Embryonic facial prominence (tissue), 1 donor: ENCODE measurements around the gene PDHB.
A peak's percentile ranks its signal among the peaks of the same experiment; 100 is the strongest.

Source experiments
- DNase-seq: peaks from one replicate; pipeline ENCODE4 v3.0.0-alpha.2; 2016; ENCODE audit errors: extremely low spot score

PDHB gene

DNA sequence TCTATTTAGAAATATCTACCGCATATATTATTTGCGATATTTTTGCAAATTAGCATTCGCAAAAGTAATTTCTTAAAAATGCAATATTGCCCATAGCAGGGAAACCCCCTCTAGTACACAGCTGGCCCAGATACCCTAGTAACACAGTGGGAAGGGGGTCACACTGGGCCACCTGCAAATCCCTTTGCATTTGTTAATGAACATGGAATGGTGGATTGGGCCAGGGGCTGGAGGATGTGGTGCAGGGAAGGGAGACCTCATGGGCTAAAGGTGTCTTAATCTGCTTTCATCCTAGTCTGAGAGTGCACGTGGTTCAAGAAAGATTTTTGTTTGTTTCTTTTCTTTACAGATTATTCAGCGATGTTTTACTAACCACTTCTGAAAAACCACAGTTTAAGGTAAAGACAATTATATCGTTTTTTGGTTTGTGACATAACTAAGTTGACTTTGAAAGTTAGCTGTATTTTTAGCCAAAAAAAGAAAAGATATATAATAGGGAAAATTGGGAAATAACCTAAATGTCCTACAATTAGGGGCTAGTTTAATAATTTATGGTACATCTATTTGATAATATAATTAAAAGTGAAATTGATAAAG lies 30.0 kb downstream of the PDHB start:
- DNase-seq: no peak

GRCh38 chr3:58398669-58399333 lies 34.8 kb downstream of the PDHB start:
- no peak for DNase-seq

- no peak for DNase-seq
Observed at GRCh38 chr3:58394339-58394738, 39.3 kb downstream of the PDHB start.

DNA sequence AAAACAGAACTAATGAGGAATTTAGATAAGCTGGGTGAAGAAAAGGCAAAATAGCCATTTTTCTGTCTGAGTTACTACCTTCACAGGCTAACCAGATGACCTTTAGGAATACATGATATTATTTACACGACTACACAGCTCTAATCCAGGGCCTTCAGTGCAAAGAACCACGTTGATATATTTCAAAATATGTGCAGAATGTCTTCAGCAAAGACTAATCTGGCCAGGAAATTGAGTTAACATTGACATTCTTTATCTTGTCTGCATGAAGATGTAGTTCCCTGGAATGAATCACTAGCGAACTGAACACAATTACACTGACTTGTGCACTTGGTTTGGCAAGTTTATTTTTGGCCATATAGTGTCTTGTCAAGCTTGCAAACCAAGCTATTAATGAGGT lies 41.5 kb downstream of the PDHB start:
- DNase-seq: no peak

DNA sequence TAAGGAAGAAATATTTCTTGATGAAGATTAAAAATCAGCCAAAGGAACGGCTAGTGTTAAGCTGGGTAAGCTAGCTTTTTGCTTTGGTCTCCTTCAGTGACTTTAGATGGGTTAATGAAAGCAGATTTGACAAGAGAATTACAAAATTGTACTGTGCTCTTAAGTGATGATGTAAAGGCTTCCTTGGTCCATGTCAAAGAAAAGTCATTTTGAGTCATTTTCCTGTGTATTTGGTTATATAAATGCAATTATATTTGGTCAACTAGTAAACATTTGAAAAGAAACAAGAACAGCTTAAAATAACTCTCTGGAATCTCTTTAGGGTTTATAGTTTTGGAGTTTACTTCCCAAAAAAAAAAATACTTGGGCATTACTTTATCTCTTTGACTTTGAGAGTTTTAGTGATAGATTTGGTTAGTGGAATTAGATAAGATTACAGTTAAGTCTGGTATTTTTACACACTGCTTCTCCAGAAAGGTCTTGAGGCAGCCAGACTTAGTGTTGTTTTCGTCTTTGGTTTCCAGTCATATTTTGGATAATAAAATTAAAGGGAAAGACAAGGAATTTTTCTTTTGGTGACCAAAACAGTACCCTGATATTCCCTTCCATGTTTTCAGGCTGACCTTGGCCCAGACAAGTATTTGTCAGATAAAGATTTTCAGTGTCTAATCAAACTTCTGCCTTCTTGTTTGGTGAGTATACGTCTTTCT lies 42.3 kb downstream of the PDHB start:
- DNase-seq: no peak

- peak; percentile 47 for DNase-seq
Observed at GRCh38 chr3:58388550-58389091, 45.0 kb downstream of the PDHB start.

DNA sequence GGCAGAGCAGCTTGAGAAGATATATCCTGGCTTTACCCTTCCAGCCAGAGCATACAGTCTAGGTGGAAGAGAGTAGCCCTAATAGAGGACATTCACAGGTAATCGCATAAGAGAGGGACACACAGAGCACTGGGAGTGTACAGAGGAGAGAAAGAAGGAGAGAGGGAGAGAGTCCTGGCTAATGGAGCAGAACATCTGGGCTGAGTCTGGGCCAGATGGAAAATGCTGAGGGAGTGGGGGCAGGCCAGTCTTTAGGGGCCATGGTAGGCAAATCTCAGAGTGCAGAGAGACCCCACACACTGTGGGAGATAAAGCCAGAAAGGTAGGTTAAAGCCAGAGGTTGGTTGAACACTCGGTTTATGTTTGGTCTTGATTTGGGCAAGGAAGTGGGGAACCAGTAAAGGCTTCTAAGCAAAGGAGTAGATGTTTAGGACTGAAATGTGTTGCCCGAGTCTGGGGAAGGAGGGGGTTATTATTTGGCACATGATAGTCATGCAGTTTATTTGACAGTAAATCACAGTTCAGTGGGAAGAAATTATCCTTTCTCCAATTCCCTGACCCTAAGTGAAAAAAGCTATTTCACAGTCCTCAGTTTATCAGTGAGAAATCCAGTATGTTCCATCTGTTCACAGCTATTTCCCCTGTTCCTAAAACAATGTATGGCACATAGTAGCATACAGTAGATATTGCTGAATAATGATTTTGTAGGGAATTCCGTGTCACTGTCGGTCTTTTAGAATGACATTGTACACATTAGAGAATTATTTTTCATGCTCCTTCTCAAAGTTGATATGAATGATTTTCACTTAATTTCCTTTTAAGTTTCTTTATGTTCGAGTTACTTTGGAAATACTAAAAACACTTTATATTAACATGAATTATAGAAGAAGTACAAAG lies 45.7 kb downstream of the PDHB start:
- DNase-seq: no peak

DNA sequence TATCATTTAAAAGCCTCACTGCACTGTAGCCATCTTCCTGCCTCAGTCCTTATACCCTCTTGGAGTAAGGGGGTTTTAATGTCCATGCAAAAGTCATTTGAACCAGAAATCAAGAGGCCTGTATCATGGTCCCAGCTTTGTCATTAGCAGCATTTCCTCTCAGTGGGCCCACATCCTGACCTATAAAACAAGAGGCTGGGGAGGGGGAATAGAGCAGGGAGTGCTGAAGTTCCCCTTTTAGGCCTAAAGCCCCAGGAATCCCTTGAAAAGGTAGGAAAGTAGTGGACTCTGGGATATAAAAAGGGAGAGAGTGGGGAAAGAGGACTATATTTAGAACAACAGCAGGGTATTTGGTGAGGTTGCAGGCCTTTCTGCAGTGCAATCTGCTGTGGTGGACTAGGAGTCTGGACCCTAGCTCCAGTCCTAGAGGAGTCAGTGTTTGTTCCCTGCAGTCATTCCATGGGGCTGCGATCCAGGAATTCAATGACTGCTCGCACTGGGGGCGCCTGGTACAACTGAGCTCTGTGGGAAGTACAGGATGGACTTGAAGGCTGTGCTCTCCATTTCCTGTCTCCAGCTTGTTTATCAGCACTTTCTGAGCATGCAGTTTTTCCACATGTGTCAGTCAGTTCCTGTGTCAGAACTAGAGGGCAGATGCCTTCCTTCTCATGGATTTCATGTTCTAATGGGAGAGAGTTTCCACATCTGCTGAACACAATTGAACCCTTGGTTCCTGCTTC lies 46.8 kb downstream of the PDHB start:
- DNase-seq: no peak

- no peak for DNase-seq
Observed at GRCh38 chr3:58384381-58385090, 49.1 kb downstream of the PDHB start.

DNA sequence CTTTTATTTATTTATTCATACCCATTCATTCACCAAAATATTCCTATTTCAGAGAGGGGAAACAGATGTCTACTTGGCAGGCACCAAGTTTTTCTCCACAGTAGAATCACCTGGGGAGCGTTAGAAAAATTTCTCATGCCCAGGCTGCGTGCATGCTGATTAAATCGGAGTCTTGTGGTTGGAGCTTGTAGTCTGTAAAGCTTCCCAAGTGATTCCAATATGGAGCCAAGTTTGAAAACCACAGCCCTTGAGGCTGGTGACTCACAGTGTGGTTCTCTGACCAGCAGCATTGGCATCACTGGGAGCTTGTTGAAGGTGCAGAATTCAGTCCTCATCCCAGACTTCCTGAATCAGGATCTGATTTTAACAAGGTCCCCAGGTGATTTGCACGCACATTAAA lies 49.7 kb downstream of the PDHB start:
- DNase-seq: peak; percentile 54

DNA sequence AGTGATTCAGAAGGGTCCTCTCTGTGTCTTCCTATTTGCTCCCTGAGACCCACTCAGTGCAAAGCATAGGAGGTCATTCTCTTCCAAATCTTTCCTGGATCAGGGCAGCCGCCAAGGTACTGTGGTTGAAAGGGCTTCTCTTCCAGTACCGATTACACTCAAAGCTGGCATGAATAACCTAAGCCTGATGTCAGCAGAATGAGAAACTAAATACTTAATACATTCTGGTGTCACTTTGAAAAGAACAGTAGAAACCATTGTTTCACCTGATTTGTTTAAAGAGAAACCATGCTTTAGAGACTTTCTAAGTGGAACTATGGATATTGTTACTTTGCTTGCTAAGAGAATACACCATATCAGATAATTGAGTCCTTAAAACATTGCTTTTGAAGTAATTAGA lies 50.2 kb downstream of the PDHB start:
- no peak for DNase-seq

GRCh38 chr3:58379351-58380073 lies 54.1 kb downstream of the PDHB start:
- DNase-seq: no peak

DNA sequence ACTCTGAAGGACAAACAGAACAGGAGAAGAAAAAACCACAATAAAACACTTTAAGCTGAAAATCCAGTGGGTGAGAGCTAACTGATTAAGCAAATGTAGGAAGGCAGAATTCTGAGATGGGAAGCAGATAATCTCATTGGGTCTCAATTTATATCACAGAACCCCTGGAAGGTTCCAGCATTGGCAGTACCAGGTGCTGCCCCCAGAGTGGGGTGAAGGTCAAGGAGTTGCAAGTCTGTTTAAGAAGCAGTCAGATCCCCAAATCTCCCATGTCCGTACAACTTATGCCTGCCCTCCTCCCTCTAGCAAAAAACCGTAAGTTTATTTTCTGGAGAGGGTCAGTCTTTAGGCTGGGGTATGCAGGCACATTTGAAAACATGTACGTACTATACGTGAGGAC lies 55.9 kb downstream of the PDHB start:
- no peak for DNase-seq
